Measurements from ENCODE around the gene DEPDC1B.

DNA sequence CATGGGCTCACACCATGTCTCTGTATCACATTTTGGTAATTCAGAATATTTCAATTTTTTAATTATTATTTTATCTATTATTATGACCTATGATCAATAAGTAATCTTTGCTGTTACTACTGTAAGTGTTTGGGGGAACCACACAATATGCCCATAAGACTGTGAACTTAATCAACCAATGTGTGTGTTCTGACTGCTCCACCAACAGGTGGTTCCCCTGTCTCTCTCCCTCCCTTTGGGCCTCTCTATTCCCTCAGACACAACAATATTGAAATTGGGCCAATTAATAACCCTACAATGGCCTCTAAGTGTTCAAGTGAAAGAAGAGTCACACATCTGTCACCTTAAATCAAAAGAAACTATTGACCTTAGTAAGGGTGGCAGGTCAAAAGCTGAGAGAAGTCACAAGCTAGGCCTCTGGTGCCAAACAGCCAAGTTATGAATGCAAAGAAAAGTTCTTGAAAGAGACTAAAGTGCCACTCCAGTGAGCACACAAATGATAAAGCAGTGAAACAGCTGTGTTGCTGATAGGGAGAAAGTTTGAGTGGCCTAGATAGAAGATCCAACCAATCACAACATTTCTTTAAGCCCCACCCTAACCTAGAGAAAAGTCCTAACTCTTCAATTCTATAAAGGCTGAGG lies 88.7 kb downstream of the DEPDC1B start:
- TF ChIP-seq, protein P1, sequence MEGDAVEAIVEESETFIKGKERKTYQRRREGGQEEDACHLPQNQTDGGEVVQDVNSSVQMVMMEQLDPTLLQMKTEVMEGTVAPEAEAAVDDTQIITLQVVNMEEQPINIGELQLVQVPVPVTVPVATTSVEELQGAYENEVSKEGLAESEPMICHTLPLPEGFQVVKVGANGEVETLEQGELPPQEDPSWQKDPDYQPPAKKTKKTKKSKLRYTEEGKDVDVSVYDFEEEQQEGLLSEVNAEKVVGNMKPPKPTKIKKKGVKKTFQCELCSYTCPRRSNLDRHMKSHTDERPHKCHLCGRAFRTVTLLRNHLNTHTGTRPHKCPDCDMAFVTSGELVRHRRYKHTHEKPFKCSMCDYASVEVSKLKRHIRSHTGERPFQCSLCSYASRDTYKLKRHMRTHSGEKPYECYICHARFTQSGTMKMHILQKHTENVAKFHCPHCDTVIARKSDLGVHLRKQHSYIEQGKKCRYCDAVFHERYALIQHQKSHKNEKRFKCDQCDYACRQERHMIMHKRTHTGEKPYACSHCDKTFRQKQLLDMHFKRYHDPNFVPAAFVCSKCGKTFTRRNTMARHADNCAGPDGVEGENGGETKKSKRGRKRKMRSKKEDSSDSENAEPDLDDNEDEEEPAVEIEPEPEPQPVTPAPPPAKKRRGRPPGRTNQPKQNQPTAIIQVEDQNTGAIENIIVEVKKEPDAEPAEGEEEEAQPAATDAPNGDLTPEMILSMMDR (IDR thresholded peaks at IDR 0.05): no peak
- TF ChIP-seq POLR2AphosphoS5 (IDR thresholded peaks at IDR 0.05): no peak
- TF ChIP-seq POLR2A (IDR thresholded peaks at IDR 0.05): no peak
